ENCODE data around the gene NCEH1.

DNA sequence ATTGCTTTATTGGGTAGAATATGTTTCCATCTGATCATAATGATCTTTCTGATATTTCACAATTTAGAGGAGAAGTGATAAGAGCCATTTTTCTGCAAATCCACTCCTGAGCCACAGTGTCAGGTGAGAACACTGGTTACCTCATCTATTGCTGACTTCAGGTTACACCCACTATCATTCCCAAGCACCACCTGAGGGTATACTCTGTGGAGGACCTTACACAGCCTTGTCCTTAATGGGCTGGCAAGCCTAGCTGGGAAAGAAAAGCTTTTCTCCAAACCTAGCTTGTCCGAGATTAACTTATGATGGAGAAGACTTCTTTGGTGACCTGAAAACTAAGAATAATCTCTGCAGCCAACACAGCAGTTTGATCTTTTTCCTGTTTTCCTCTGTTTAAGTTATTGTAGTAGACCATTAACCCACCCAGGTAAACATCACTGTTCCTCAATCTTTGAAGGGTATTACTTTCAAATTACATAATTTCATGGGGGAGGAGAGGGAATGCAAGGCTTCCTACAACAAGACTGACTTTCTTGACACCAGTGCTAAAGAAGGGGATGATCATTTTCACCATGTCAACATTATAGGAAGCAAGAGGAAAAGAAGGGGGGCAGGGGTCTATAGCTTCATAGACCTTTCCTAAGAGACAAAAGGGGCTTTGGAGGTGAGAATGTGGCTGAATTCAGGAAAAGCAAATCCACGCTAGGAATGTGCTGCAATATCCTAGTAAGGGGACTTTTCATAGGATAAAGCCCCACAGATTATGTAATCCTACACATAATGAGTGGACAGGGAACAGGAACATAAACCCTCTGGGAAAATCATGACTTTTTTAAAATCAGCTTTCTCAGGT lies 1.7 kb downstream of the NCEH1 start:
- no peak for TF ChIP-seq CTCF (IDR thresholded peaks at IDR 0.05; ENCODE audit: poor library complexity)
- TF ChIP-seq EZH2 (IDR thresholded peaks at IDR 0.05; ENCODE audit: borderline replicate concordance) = no peak
- TF ChIP-seq EZH2phosphoT487 (IDR thresholded peaks at IDR 0.05; ENCODE audit: low read depth, severe bottlenecking, unreplicated experiment) = no peak
